HG03108 (cell line): ENCODE data around the gene FN3KRP.

ENCODE experiments used
- ATAC-seq: cut with Tn5 transposase; IDR thresholded peaks from one replicate; pipeline ENCODE4 v1.9.1; 2021; ENCODE audit warnings: moderate library complexity; ENCODE audit not compliant: unreplicated experiment

The FN3KRP gene, protein sequence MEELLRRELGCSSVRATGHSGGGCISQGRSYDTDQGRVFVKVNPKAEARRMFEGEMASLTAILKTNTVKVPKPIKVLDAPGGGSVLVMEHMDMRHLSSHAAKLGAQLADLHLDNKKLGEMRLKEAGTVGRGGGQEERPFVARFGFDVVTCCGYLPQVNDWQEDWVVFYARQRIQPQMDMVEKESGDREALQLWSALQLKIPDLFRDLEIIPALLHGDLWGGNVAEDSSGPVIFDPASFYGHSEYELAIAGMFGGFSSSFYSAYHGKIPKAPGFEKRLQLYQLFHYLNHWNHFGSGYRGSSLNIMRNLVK

DNA sequence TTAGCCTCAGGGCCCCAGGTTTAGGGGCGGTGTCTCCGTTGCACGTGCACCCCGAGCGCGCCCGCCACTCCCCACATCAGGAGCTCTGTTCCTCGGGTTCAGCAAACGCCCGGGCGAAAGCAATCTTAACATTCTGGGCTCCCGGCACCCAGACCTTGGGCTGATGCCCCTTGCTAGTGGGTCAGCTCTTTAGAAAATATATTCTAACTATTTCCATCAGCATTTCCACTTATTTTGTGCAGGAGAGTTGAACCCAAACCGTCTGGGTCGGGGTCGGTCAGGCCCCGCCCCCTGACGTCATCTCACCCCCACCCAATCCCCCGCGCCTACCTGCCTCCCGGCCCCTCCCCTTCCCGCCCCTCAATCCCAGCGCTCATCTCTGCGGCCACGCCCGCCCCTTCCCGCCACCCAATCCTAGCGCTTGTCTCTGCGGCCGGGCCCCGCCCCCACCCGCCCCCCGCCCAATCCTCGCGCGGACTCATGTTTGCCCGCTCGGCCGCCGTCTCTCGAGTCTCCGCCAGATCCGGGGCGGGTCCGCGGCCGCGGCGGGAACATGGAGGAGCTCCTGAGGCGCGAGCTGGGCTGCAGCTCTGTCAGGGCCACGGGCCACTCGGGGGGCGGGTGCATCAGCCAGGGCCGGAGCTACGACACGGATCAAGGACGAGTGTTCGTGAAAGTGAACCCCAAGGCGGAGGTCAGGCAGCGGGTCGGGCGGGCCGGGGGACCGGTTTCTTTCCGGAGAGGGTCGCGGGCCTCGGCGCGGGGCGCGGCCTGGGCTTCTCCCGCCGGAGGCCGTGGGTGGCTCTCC, at the start of gene FN3KRP:
Gene FN3KRP, plus strand, starts transcription at position 504 of the 808 bp plus-strand sequence. Its CDS starts 50 bp downstream, at position 554.
- peak; percentile 66 for ATAC-seq

DNA sequence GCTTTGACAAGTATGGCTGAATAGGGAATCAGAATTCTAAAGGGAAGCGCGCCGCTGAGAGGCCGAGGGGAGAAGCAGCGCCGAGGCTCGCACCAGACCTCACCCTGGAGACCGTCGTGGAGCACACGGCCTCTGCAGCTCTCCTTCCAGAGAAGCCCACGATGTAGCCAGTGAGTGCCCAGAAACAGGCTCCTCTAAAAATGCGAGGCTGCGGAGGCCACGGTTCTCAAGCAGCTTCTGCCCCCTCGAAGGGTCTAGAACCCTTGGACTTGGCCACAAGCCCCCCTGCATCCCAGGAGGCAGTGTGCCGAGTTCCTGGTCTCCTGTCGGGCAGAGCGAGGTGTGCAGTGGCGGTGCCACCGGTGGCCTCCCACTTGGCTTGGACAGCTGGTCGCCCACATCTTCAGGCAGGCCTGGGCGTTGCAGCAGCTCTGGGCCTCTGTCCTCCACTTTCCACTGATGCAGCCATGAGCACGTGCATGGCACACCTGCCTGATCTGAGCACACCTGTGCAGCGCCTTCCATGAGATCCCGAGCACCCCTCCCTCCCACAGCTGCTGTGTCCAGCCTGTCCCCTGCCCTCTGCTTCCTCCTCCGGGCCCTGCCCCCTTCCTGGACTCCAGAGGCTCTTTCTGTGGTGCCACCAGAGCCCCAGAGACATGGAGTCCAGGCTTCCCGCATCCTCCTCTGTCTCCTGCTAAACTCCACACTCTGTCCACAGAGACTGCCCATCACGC, 49.4 kb upstream of the FN3KRP start:
- ATAC-seq: no peak

DNA sequence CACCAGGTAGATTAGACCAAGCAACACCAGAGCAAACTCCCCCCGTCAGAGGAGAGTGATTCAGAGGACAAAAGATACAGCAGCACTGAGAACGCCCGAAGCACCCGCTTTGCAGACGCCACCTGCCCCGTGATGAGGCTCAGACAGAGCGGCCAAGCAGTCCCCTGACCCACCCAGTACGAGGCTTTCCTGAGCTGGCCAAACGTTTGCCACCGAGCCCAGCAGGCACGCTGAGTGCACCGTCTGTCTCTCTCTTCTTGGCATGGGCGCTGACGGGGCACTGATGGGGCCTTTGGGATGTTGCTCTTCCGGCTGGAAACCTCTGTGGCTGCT, 48.9 kb upstream of the FN3KRP start:
- no peak for ATAC-seq

DNA sequence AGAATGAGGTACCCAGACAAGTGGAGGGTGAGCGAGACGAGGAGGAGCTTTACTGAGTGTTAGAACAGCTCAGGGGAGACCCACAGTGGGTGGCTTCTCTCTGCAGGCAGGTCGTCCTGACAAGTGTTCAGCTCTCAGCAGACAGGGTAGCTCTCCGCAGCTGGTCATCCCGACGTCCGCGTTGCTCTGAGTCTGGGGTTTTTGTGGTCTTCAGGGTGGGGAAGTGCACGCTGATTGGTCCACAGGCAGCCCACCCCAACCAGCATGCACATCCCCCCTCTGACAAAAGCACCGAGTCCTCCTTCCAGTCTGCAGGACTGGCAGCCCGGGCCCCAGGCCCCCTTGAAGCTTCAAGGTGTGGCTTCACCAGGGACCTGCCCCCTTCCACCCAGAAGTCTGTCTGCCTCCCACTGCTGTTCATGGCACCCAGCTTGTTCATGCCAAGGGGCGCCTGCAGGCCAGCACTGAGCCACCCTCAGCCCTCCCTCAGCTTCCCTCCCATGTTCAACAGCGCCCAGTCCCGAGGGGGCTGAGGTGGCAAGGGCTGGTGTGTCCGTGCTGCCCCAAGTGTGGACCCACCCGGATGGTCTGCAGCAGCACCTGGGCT, 48.4 kb upstream of the FN3KRP start:
- peak; percentile 8 for ATAC-seq

DNA sequence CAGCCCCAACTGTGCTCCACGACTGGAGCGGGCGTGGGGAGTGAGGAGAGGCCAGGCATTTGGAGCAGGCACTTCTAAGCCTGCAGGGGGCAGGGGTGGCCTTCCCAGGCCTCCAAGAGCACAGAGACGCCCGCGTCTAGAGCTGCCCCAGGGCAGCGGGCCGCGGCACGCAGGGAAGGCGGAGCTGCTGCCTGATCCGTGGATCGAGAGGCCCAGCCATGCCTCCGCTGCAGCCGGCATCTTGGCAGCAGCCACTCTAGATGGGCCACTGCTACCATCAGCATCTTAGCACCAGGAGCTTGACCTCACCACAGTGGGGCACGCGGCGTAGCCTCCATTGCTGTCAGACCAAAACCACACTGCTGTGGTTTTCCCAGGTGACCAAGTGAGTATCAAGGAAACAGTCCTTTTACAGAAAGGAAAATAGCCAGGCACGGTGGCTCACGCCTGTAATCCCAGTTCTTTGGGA, 47.8 kb upstream of the FN3KRP start:
- peak; percentile 61 for ATAC-seq

DNA sequence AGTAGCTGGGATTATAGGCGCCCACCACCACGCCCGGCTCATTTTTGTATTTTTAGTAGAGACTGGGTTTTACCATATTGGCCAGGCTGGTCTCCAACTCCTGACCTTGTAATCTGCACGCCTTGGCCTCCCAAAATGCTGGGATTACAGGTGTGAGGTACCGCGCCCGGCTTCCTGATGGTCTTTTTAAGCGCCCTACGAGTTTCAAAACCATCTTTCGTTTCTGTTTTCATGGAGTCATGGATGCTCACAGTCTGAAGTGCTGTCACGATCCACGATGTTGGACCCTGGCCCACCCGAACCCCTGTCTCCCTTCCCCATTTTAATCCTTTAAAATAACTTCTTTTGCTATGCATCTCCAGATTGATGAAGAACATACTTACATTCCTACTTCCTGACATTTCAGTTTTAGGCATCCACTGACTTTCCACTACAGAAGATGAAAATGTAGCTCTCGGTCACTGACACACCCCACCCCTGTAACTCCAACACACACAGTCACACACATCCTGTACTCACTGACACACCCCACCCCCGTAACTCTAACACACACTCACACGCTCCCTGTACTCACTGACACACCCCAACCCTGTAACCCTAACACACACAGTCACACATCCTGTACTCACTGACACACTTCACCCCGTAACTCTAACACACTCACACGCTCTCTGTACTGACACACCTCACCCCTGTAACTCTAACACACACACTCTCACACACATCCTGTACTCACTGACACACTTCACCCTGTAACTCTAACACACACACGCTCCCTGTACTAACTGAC, 45.6 kb upstream of the FN3KRP start:
- ATAC-seq: no peak

DNA sequence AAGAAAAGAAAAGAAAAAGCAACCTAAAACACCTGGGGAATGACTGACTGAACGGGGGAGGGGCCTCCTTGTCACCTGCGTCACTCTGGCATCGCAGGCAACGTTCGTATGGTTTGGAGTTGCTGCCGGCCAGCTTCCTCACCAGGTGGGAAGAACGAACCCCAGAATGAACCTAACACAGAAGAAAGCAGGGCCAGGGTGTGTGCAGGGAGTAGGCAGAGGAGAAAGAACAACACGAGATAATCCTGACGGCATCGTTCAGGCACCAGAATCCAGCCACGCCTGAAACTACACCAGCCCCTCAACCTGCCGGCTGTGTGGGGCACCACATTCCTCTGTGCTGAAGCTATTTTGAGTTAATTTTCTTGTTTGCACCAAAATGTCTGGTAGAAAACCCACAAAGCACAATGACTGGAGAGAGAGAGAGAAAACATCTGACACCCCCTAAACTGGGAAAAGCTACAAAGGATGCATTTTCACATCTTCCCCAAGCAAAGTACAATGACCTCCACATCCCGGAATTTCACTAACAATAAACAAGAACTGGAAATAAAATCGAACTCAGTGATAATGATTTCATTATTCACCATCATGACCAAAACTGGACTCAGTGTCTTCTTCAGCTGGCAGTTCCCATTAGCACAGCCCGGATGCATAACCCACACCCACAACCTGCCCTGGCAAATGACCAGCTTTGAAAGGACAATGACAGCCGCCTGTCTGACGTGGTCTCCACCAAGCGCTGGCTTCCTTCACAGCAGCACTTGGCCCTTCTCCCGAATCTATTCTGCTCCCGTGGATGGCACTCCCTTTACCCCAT, 41.6 kb upstream of the FN3KRP start:
- no peak for ATAC-seq

DNA sequence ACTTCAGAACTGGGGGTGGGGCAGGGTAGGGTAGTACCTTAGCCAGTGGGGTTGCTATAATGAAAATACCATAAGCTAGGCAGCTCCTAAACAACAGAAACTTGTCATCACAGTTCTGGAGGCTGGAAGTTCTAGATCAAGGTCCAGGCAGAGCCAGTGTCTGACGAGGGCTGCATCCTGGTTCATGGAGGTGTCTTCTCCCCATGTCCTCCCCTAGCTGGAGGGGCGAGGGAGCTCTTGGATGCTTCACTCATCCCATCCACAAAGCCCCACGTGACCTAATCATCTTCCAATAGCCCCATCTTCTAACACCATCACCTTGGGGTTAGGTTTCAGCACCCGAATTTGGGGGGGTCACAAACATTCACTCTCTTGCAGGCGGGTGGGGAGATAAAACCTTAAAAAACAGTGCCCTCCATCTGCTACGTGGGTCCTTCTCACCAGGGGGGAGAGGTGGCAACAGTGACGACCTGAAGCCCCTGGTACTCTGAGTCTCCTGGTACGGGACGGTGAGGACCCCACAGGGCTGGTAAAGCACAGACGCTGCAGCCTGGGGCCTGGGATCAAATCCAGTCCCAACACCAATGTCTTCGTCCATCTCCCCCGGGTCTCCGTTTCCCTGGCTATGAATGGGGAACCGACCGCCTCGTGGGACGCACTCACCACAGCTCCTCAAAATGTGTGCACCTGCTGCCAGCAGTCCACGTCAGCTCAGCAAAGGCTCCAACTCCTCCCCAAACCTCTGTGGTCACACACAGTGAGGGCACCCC, 40.8 kb upstream of the FN3KRP start:
- no peak for ATAC-seq

DNA sequence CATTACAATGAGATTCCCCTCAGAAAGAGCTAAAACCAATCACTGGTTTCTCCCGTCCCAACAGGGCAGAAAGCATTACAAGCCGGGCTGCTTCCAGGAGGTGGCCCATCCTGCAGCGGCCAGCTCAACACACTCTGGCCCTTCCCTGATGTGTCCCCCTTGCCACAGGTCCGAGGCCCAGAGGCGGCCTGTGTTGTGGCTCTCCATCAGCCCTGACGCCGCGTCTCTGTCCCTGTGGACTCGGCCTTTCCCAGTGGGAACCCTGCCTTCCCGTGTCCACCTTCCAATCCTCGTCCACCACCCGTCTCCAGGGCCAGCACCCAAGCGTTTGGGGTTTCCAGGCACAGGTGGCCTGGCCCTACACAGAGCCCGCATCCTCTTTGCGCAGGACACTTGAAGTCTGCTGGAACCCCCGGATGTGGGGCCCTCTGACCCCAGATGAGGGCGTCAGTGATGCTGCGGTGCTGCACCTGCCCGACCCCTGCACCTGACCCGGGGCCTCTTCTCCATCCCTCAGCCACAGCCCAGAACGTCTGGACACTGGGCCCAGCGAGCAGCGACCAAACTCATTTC, 39.1 kb upstream of the FN3KRP start:
- ATAC-seq: no peak

DNA sequence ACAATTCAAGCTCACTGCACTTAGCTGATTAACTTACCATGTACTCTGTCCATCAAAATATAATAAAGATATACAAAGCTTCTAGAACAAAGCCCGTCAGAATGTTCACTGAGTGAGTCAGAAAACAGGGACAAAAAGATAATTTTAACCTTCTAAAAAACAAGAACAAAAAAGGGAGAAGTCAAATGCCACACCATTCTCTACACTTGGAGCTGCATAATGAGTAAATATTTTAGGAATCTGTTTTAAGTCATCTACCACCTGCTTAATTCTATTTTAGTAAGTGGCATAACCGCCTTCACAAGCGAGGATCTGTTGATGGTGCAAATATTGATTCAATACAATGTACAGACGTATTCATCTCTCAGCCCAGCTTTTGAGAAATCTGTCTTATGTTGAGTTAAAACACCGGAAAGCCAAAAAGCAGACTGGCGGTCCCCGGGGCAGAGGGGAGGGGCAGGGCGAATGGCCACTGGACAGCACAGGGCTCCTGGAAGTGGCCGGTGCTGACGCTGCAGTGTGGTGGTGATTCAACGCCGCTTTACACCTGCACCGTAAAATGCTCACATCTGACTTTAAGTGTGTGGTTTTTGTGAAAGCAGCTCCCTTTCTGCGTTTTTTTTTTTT, 38.1 kb upstream of the FN3KRP start:
- no peak for ATAC-seq

DNA sequence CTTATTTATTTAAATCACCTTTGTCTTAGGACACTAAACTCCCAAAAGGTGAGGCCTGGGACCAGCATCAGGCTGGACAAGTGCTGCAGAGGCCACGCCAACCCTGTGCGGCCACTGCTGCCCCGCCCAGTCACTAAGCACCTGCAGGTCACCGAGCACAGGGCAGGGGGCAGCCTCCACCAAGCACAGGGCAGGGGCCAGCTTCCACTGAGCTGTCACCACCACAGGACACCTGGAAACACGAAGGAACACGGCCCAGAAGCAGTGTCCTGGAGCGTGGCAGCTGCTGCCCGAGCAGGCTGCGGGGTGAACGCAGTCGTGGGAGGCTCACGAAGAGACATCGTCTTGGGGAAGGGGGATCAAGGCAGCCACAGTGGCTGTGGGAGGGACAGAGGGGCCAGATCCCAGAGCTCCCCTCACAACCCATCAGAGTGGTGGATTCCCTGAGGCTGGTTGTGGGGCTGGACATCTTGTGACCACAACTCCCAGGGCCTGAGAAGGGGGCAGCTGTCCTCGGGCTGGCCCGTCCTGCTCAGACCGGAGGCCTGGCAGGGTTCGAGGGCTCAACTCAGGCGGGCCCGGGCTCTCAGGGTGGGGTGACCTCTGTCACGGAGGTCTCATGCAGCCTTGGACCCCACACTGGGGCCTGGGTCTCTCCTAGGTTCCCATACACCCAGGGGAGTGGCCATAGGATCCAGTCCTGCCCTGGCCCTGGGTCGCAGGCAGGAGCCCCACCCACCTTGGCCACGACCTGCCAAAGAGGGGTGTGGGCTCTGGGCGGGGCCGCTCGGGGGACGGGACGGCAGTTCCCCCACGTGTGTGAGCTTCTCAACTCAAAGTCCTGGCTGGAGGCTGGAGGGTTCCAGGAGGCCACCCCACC, 36.7 kb upstream of the FN3KRP start:
- no peak for ATAC-seq

DNA sequence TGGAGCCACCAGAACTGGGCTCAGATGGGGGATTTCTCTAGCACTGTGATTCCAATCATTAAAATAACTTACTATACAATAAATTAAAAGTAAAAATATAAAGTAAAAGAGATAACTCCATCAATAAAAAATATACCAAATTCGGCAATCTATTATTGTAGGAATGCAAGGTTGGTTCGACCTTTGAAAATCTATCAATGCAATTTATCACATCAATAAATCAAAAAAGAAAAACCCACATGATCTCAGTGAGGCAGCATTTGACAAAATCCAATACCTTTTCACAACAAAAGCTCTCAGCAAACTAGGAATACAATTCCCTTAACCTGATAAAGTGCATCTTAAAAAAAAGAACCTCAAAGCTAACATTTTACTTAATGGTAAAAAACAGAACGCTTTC, 35.0 kb upstream of the FN3KRP start:
- no peak for ATAC-seq

DNA sequence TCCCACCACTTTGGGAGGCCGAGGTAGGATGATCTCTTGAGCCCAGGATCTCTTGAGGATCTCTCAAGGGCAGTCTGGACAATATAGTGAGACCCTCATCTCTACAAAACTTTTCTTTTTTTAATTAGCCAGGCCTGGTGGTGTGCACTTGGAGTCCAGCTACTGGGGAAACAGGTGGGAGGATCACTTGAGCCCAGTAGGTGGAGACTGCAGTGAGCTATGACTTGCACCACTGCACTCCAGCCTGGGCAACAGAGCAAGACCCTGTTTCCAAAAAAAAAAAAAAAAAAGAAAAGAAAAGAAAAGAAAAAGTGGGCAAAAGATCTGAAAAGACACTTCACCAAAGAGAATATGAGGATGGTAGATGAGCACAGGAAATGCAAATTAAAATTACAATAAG, 33.0 kb upstream of the FN3KRP start:
- no peak for ATAC-seq

DNA sequence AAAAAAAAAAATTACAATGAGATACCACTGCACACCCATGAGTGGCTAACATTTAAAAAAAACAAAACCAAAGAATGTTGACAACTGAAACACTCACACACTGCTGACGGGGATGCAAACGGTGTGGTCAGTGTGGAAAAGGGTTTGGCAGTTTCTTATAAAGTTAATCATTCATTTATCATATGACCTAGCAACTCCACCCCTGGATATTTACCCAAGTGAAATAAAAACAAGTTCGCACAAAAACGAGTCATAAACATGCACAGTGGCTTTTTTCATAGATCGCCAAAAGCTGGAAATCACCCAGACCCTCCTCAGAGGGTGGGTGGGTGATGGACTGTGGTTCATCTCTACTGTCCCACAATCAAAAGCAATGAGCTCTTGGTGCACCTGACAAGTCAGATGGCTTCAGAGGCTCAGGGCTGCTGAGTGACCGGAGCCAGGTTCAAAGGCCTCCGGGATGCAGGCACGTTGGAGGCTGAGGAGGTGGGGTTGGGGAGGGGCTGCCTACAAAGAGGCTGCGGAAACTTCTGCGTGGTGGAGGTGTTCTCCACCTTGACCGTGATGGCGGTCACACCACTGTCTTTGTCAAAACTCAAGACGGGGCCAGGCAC, 32.2 kb upstream of the FN3KRP start:
- no peak for ATAC-seq

DNA sequence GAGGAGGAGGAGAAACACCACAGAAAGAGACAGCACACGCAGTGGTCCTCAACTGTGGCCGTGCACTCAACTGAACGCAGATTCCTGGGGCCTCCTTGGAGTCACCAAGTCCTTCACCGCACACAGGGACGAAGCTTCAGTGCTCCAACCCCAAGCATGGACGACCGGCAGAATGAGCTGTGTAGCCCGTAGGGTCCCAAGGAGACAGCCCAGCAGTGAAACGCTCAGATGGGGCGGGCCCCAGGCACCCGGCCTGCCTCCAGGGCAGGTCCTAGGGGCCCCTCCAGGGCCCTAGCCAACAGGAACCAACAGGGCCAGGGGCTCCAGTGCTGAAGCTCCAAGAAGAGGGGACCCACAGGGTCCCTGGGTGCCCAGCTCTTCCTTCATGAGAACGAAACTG, 31.2 kb upstream of the FN3KRP start:
- ATAC-seq: no peak
